Sciatic nerve (tissue), 2 donors: Measurements from ENCODE around the gene SLC26A3. TPM values are rescaled to one million over a fixed set of nuclear protein-coding genes. Genes with fewer than 3 reads are reported as not detected.
"Not testable (repeated sequence)": the region's sequence is repeated elsewhere in the genome, so short reads cannot be mapped to it uniquely, and the experiment has no call there.

Experiments
- ATAC-seq: fragments of 200-7000 bp; cut with Tn5 transposase; one replicate; pipeline ENCODE4 v1.9.1; 2020; ENCODE audit warnings: mild to moderate bottlenecking, moderate library complexity
- DNase-seq: peaks from one replicate; pipeline ENCODE4 v3.0.0-alpha.2; 2020; ENCODE audit warnings: low spot score
- intact Hi-C: fragments of 100-400 bp; cut with DNase I; formaldehyde crosslinking; loops from one replicate; pipeline ENCODE4 v1.14.2; 2022
- total RNA-seq: library from RNA; stranded (reverse); fragmentation: NEBNext Ultra II Directional; extraction: Animal tissue kit (Norgen Biotek cat#: 25700); gene quantifications from one replicate; pipeline ENCODE4 v1.2.1, GENCODE V29; 2021
- donor health status: DM: no; HTN: no; CAD: no.
- donor health status: DM: no; HTN: no; CAD: no.

SLC26A3 gene
- not detected for total RNA-seq

DNA sequence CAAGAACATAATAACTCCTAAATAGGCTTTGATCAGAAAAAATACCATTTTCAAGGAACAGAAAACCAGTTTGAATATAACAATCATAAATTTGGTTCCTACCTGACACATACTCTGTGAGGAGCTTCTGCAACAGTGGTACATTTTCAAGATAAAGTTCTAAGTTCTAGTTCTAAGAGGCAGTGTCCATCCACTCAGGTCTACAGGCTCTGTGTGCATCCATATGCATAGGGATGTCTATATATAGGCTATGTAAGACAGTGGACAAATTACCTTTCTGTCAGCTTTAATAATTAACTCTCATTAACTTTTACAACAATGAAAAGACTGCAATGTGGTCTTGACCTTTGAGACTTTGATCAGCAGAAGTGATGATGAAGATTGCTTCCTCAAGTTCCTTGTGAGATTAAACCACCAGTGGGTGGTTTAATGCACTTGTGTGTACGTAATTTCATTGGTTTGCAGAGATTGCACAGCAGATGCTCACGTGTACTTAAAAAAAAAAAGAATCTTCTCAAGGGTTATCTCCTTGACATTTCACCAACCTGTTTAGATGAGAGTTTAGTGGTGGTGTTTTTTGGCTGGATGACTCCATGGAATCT is at the start of gene SLC26A3:
SLC26A3 (minus strand) TSS at position 215 of the 602 bp plus-strand sequence. CDS start 8,714 bp downstream, outside the sequence.
- intact Hi-C loops, result no loop called here
- no peak for DNase-seq
- no peak for ATAC-seq

DNA sequence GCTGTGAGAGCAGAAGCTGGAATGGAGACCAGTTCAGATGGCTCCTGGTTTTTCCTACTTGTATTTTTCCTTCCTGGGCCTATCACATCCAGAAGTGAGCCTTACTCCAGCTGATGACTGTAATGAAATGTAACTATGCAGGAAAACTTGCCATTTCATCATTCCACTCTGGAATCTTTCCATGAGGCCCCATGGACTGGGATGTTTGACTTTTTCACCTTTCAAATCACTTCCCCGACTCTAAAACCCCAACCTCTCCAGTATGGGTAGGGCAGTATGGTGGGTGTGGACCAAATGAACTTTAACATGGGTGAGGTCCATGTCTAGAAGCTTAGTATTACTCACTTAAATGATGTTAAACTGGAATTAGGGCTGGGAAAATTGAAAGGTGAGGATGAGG is 47.6 kb upstream of the SLC26A3 start:
- no peak for DNase-seq
- intact Hi-C loops, result no loop called here
- ATAC-seq, result peak; percentile 28

- DNase-seq, result no peak
- ATAC-seq, result no peak
- intact Hi-C loops, result no loop called here
These were observed 47.2 kb upstream of the SLC26A3 start for GRCh38 chr7:107850216-107850615.

DNA sequence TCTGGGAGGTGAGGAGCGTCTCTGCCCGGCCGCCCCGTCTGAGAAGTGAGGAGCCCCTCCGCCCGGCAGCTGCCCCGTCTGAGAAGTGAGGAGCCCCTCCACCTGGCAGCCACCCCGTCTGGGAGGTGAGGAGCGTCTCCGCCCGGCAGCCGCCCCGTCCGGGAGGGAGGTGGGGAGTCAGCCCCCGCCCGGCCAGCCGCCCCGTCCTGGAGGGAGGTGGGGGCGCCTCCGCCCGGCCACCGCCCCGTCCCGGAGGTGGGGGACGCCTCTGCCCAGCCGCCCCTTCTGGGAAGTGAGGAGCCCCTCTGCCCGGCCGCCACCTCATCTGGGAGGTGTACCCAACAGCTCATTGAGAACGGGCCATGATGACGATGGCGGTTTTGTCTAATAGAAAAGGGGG is 45.2 kb upstream of the SLC26A3 start:
- DNase-seq, intact Hi-C loops, ATAC-seq: not testable (repeated sequence)

DNA sequence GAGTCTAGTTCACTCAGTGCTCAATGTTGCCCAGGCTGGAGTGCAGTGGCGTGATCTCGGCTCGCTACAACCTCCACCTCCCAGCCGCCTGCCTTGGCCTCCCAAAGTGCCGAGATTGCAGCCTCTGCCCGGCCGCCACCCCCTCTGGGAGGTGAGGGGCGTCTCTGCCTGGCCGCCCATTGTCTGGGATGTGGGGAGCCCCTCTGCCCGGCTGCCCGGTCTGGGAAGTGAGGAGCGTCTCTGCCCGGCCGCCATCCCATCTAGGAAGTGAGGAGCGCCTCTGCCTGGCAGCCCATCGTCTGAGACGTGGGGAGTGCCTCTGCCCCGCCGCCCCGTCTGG is 44.8 kb upstream of the SLC26A3 start:
- ATAC-seq, intact Hi-C loops, DNase-seq: not testable (repeated sequence)

- no peak for DNase-seq
- ATAC-seq, result no peak
- intact Hi-C loops, result no loop called here
These were observed 44.3 kb upstream of the SLC26A3 start for GRCh38 chr7:107847168-107847835.

DNA sequence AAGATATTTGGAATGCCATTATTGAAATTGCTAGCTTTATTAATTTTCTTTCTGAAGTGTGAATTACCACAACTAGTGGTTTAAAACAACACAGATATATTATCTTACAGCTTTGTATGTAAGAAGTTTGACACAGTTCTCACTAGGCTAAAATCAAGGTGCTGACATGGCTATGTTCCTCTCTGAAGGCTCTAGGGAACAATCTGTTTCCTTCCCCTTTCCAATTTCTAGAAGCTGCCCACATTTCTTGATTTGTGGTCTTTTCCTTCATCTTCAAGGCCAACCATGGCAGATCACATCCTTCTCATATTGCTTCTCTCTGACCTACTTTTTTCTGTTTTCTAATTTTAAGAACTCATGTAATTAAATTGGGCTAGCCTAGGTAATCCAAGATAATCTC is 43.3 kb upstream of the SLC26A3 start:
- DNase-seq (no peak), ATAC-seq (peak; percentile 50)
- intact Hi-C loops, result no loop called here

- no peak for ATAC-seq
- intact Hi-C loops, result no loop called here
- no peak for DNase-seq
These were observed 40.2 kb upstream of the SLC26A3 start for GRCh38 chr7:107843184-107843583.

GRCh38 chr7:107842213-107842612 is 39.2 kb upstream of the SLC26A3 start:
- DNase-seq (no peak), ATAC-seq (no peak)
- intact Hi-C loops, result no loop called here

GRCh38 chr7:107838816-107839565 is 36.0 kb upstream of the SLC26A3 start:
- no peak for DNase-seq
- intact Hi-C loops, result no loop called here
- ATAC-seq, result no peak

- no peak for ATAC-seq
- intact Hi-C loops, result no loop called here
- no peak for DNase-seq
These were observed 35.1 kb upstream of the SLC26A3 start for GRCh38 chr7:107838024-107838601.

DNA sequence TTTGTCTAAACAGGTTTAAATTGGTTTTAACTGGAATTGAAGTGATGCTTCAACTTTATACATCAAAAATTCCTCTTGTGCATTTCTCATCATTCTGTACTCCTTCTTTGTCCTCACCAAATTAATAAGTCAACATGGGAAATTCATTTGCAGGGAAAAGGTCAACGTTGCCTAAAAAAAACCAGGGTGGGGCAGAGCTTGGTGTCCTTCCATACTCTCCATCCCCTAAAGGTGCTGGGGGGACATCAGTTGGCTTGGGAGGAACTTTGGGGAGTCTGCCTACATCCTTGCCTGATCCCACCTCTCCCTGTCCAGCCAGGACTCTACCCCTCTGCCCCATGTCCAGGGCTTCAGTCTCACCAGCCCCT is 34.1 kb upstream of the SLC26A3 start:
- intact Hi-C loops, result no loop called here
- DNase-seq (no peak), ATAC-seq (no peak)

- DNase-seq, result no peak
- intact Hi-C loops, result no loop called here
- ATAC-seq, result no peak
These were observed 33.5 kb upstream of the SLC26A3 start for GRCh38 chr7:107836237-107837144.

DNA sequence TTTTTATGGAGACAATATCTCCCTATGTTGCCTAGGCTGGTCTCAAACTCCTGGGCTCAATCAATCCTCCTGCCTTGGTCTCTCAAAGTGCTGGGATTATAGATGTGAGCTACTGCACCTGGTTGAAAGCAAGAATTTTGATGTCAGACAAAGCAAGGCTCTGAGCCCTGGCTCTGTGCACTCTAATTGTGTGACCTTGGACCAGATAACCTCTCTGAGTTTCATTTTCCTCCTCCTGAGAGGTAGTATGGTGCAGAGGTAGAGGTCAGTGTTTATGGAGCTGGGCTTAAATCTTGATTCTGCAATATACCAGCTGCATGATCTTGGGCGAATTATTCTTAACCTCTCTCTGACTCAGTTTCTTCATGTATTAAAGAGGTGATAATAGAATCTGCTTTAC is 31.4 kb upstream of the SLC26A3 start:
- no peak for ATAC-seq
- intact Hi-C loops, result no loop called here

GRCh38 chr7:107833684-107834106 is 30.7 kb upstream of the SLC26A3 start:
- ATAC-seq (no peak), DNase-seq (no peak)
- intact Hi-C loops, result no loop called here

More for the DNA sequence above, 31.4 kb upstream of the SLC26A3 start:
- no peak for DNase-seq

DNA sequence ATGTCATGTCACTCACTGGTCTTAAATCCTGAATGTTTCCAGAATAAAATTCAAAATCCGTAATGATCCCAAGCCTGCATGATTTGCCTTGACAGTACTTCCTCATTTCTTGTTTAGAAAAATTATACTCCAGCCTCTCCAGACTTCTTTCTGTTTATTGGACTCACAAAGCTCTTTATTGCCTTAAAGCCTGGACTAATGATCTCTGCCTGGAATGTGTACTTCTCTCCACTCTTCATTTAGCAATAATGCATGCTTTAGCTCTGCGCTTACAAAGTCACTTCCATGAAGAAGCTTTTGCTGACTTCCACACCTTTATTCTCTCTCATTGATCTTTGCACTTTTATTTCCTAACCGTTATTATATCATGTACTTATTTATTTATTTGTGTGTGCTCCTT is 27.4 kb upstream of the SLC26A3 start:
- intact Hi-C loops, result no loop called here
- ATAC-seq (no peak), DNase-seq (no peak)

GRCh38 chr7:107828540-107828939 is 25.5 kb upstream of the SLC26A3 start:
- intact Hi-C loops, result no loop called here
- ATAC-seq, result no peak
- DNase-seq, result no peak

- ATAC-seq, result no peak
- intact Hi-C loops, result no loop called here
These were observed 24.5 kb upstream of the SLC26A3 start for GRCh38 chr7:107827501-107827900.

GRCh38 chr7:107826451-107826850 is 23.4 kb upstream of the SLC26A3 start:
- ATAC-seq (no peak), DNase-seq (no peak)
- intact Hi-C loops, result no loop called here

More at GRCh38 chr7:107827501-107827900, 24.5 kb upstream of the SLC26A3 start:
- no peak for DNase-seq
